Measurements from ENCODE around the gene PGA3. TPM values are rescaled to one million over a fixed set of nuclear protein-coding genes. Genes with fewer than 3 reads are reported as not detected.
"Not testable (repeated sequence)": the region's sequence is repeated elsewhere in the genome, so short reads cannot be mapped to it uniquely, and the experiment has no call there.

PGA3 gene
- total and polyA plus RNA-seq, 11 donors, result 0.16 to 3.1 (median 1.4) TPM; not detected in 5

DNA sequence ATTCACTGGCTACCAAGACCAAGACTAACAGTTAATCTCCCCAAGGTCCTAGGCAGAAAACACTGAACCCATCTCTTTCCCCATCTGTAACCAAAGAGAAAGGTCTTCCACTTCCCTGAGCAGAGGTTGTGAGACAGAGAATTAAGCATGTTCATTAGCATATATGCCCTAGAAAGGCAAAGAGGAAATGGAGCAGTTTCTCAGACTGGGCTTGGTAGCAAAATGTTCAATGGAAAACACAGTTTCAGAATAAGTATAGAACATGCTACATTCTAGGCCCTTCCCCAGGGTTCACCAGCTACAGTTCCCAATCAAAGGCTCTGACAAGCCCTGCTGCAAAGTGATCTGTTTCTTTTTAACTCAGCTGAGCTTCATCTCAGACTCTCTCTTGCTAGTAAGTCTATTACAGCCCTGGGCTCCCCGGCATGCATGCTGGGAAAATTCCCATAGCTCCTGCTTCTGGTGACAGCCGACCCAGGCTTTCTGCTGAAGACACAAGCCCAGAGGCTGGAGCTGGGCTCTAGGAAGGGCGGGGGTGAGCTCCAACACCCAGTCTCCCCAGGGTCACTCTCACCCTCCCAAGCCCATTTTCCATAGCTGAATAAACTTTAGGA lies 10.5 kb downstream of the PGA3 start:
- H3K27me3 ChIP-seq; ATAC-seq; H3K4me3 ChIP-seq; DNase-seq; H3K27ac ChIP-seq; H3K9me3 ChIP-seq; intact Hi-C loops (cut with DNase I); H3K4me1 ChIP-seq; H3K36me3 ChIP-seq: not testable (repeated sequence)
- WGBS, 4 donors, result no CpG with 5 or more reads among the region's 3 CpGs

DNA sequence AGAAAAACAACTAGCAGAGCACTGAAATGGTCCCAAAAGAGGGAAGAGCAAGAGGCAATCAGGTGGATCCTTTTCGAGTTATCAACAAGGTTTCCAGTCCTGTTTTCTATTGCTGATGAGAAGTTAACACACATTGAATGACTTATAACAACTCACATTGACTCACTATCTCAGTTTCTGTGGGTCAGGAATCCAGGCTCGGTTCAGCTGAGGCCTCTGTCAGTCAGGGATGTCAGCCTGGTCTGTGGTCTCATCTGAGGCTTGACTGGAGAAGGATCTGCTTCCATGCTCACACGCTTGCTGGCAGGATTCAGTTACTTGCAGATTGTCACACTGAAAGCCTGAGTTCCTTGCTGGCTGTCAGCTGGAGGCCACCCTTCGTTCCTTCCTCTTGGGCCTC lies 15.0 kb downstream of the PGA3 start:
- H3K27me3 ChIP-seq; H3K36me3 ChIP-seq; H3K27ac ChIP-seq; ATAC-seq; H3K9me3 ChIP-seq; H3K4me1 ChIP-seq; H3K4me3 ChIP-seq; DNase-seq; intact Hi-C loops (cut with DNase I): not testable (repeated sequence)
- WGBS, 4 donors, result no CpG with 5 or more reads among the region's 4 CpGs

DNA sequence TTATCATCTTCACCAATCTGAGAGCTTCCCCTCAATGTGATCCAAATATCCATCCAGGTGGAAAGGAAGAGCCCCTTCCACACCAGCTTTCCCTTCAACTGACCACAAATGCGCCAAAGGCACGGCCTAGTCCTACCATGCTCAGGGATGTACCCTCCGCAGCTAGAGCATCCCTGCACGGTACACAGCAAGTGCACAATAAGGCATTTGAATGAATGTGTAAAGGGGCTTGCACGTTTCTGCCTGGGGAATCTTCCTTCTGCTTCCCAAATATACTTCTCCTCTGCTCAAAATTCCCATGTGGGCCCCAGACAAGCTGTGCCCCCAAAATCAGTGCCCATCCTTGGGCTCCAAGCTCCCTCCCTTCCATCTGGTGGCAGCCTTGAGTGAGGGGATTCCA lies 15.7 kb downstream of the PGA3 start:
- H3K27me3 ChIP-seq; H3K4me1 ChIP-seq; H3K27ac ChIP-seq; H3K9me3 ChIP-seq; H3K36me3 ChIP-seq; ATAC-seq; H3K4me3 ChIP-seq; intact Hi-C loops (cut with DNase I): not testable (repeated sequence)
- DNase-seq, result peak in 2 of 5 donors; percentile 8 to 15
- 88 to 91% (median 89%) methylated on average over 5 of the region's 5 CpGs for WGBS, 4 donors

DNA sequence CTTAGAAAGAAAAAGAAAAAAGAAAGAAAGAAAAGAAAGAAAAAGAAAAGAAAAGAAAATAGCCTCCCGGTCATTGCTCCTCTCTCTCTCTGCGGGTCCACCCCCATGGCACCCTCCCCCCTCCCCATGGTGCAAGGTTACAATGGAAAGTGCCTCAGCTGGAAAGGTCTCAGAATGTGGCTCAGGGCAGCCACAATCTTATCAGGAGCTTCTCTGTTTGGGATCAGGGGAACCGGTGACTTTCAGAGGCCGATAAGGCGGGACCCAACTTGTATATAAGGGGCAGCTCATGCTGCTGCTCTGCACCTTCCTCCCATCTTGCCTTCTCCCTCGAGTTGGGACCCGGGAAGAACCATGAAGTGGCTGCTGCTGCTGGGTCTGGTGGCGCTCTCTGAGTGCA lies 18.7 kb downstream of the PGA3 start, which contains the start of gene PGA4:
Gene PGA4, plus strand, starts transcription at position 301 of the 400 bp plus-strand sequence. Its CDS starts 54 bp downstream, at position 355.
- H3K36me3 ChIP-seq; H3K4me1 ChIP-seq; H3K27me3 ChIP-seq; H3K27ac ChIP-seq; ATAC-seq; H3K4me3 ChIP-seq; H3K9me3 ChIP-seq; DNase-seq; intact Hi-C loops (cut with DNase I): not testable (repeated sequence)
- no CpG with 5 or more reads among the region's 8 CpGs for WGBS, 4 donors

DNA sequence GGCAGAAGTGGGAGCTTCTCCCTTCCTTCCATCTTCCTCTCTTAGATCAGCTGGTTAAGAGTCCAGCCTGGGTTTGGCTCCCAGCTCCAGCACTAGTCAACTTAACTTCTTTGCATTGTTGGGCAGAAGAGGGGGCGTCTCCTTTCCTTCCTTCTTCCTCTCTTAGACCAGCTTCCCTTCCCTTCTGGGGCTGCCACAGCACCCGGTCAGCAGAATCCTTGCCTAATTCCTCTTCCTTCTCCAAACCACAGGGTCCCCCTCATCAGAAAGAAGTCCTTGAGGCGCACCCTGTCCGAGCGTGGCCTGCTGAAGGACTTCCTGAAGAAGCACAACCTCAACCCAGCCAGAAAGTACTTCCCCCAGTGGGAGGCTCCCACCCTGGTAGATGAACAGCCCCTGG lies 19.4 kb downstream of the PGA3 start:
- intact Hi-C loops (cut with DNase I); H3K9me3 ChIP-seq; H3K27ac ChIP-seq; H3K27me3 ChIP-seq; H3K4me3 ChIP-seq; DNase-seq; H3K4me1 ChIP-seq; H3K36me3 ChIP-seq: not testable (repeated sequence)
- peak in 3 of 4 donors; percentile 51 to 66 (median 58) for ATAC-seq
- WGBS, 4 donors, result no CpG with 5 or more reads among the region's 5 CpGs

DNA sequence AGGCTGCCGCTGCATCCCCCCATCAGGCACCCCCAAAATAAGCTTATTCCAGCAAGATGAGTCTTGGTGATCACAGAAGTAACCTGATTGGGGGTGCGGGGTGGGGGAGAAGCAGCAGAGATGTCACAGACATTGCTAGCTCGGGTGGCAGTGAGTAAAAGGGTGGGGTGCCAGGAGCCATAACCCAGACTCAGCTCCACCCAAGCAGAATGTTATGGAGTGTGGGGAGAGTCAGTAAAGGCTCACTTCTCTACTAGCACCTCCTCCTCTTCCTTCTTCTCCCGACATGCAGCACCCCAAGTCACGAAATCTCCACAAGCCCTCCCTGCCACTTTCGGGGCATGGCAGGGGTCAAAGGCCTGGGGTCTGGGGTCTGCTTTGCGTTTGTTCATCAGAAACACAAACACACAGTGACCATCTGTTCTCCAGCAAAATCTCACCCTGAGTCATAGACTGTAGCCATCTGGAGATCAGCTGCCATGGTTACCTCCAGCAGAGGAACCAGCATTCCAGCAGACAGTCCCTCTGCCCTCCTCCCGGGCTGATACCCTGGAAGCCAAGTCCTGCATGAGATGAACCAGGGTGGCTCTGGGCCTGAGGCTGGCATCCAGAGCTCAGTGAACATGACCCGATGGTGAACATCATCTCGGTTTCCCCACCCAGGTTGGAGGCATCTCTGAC lies 23.3 kb downstream of the PGA3 start:
- H3K4me1 ChIP-seq; intact Hi-C loops (cut with DNase I); H3K4me3 ChIP-seq; H3K27me3 ChIP-seq; ATAC-seq; H3K9me3 ChIP-seq; H3K36me3 ChIP-seq; H3K27ac ChIP-seq; DNase-seq: not testable (repeated sequence)
- no CpG with 5 or more reads among the region's 10 CpGs for WGBS, 4 donors

DNA sequence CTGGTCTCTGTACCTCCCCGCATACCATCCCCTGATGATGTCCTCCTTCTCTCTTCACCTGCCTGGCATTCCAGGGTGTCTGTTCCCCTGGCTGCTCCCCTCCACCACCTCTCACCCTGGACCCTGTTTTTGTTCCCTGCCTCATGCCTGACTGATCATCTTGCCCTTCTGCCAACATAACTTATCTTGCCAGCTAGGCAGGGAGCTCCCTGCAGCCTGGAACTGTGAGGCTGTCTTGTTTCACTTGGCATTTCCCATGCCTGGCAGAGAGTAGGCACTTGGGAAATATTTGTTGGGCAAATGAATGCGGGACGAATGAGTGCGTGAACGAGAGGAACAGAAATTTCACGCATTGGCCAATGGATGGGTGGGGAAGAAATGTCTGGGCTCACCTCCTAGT lies 26.1 kb downstream of the PGA3 start:
- ATAC-seq, result peak in 3 of 4 donors; percentile 46 to 53 (median 51)
- H3K9me3 ChIP-seq; H3K27ac ChIP-seq; H3K27me3 ChIP-seq; H3K4me1 ChIP-seq; intact Hi-C loops (cut with DNase I); H3K4me3 ChIP-seq; H3K36me3 ChIP-seq; DNase-seq: not testable (repeated sequence)
- no CpG with 5 or more reads among the region's 6 CpGs for WGBS, 4 donors

DNA sequence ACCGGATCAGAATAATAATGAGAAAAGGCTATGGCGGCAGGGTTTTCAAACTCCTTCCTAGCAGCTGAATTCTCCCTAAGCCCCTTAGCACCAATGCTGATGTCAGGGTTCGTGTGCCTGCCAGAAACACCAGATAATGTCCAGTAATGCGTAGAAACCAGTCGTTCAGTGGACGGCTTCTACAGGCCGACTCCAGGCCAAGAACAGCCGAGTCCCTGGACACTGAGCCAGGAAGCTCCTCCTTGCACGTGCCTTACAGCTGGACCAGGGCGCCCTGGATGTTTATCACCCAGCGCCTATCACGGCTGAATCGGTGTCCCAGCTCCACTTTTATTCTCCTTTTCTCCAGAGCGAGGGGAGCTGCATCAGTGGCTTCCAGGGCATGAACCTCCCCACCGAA lies 27.7 kb downstream of the PGA3 start:
- H3K36me3 ChIP-seq; H3K4me1 ChIP-seq; H3K4me3 ChIP-seq; H3K27ac ChIP-seq; DNase-seq; intact Hi-C loops (cut with DNase I); H3K9me3 ChIP-seq; H3K27me3 ChIP-seq: not testable (repeated sequence)
- no CpG with 5 or more reads among the region's 15 CpGs for WGBS, 4 donors
- peak in 2 of 4 donors; percentile 33 to 62 for ATAC-seq

DNA sequence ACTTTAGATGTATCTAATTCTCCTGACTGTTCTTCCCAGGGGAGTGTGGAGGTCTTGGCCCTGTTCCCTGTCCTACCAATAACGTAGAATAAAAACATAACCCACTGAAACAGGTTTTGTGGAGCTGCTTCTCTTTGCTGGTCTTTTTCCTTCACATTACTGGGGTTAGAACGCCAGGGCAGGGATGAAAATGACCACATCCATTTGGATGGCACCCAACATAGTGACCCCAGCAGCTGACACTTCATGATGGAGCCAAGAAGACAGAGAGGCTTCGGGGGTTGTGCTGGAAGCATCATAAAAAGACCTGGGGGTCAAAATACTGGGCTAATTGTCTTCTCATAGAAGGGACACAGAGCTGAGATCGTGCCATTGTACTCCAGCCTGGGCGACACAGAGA lies 28.3 kb downstream of the PGA3 start:
- intact Hi-C loops (cut with DNase I); DNase-seq; H3K27me3 ChIP-seq; H3K36me3 ChIP-seq; H3K27ac ChIP-seq; ATAC-seq; H3K4me1 ChIP-seq; H3K4me3 ChIP-seq; H3K9me3 ChIP-seq: not testable (repeated sequence)
- WGBS, 4 donors, result 40% methylated on average over 1 of the region's 5 CpGs; no CpG with 5 or more reads in 3 of the 4 donors

DNA sequence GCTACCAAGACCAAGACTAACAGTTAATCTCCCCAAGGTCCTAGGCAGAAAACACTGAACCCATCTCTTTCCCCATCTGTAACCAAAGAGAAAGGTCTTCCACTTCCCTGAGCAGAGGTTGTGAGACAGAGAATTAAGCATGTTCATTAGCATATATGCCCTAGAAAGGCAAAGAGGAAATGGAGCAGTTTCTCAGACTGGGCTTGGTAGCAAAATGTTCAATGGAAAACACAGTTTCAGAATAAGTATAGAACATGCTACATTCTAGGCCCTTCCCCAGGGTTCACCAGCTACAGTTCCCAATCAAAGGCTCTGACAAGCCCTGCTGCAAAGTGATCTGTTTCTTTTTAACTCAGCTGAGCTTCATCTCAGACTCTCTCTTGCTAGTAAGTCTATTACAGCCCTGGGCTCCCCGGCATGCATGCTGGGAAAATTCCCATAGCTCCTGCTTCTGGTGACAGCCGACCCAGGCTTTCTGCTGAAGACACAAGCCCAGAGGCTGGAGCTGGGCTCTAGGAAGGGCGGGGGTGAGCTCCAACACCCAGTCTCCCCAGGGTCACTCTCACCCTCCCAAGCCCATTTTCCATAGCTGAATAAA lies 29.3 kb downstream of the PGA3 start:
- ATAC-seq; intact Hi-C loops (cut with DNase I): not testable (repeated sequence)

DNA sequence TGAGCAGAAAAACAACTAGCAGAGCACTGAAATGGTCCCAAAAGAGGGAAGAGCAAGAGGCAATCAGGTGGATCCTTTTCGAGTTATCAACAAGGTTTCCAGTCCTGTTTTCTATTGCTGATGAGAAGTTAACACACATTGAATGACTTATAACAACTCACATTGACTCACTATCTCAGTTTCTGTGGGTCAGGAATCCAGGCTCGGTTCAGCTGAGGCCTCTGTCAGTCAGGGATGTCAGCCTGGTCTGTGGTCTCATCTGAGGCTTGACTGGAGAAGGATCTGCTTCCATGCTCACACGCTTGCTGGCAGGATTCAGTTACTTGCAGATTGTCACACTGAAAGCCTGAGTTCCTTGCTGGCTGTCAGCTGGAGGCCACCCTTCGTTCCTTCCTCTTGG lies 33.8 kb downstream of the PGA3 start:
- H3K36me3 ChIP-seq; ATAC-seq; H3K9me3 ChIP-seq; H3K4me1 ChIP-seq; H3K27me3 ChIP-seq; H3K27ac ChIP-seq; intact Hi-C loops (cut with DNase I); DNase-seq; H3K4me3 ChIP-seq: not testable (repeated sequence)
- WGBS, 4 donors, result no CpG with 5 or more reads among the region's 4 CpGs

More for the DNA sequence above, 29.3 kb downstream of the PGA3 start:
- not testable (repeated sequence) for H3K27me3 ChIP-seq, H3K4me3 ChIP-seq, DNase-seq, H3K27ac ChIP-seq, H3K9me3 ChIP-seq, H3K36me3 ChIP-seq, H3K4me1 ChIP-seq
- WGBS, 4 donors, result no CpG with 5 or more reads among the region's 3 CpGs

All from heart left ventricle (tissue), 16 donors.